GM23248 (cell line): ENCODE data around the gene PRKG2. TPM values are rescaled to one million over a fixed set of nuclear protein-coding genes. Genes with fewer than 3 reads are reported as not detected.

Experiments
- DNase-seq: peaks from one replicate; pipeline ENCODE4 v3.0.0-alpha.2; 2015
- H2AFZ ChIP-seq: fragments of 200-600 bp; sonication (generic); 2 replicates; pipeline ENCODE4 v1.6.1; 2016; ENCODE audit warnings: antibody characterized with exemption
- H3F3A ChIP-seq: fragments of 200-600 bp; sonication (generic); 2 replicates; pipeline ENCODE4 v1.6.1; 2016; ENCODE audit warnings: mild to moderate bottlenecking, antibody characterized with exemption, mixed run types; ENCODE audit not compliant: insufficient read depth
- H3K27ac ChIP-seq: fragments of 200-600 bp; sonication (generic); 2 replicates; pipeline ENCODE4 v1.5.1; 2016; ENCODE audit warnings: mild to moderate bottlenecking
- H3K27me3 ChIP-seq: fragments of 200-600 bp; sonication (generic); replicated peaks from 2 replicates; pipeline ENCODE4 v1.6.1; 2016; ENCODE audit warnings: mild to moderate bottlenecking; ENCODE audit not compliant: insufficient read depth
- H3K36me3 ChIP-seq: fragments of 200-600 bp; sonication (generic); 2 replicates; pipeline ENCODE4 v1.6.1; 2016; ENCODE audit warnings: low read depth, mild to moderate bottlenecking
- H3K4me1 ChIP-seq: fragments of 200-600 bp; sonication (generic); 2 replicates; pipeline ENCODE4 v1.6.1; 2016; ENCODE audit warnings: mild to moderate bottlenecking; ENCODE audit not compliant: insufficient read depth
- H3K4me2 ChIP-seq: fragments of 200-600 bp; sonication (generic); one replicate; pipeline ENCODE4 v1.6.1; 2016; ENCODE audit warnings: mild to moderate bottlenecking; ENCODE audit not compliant: unreplicated experiment
- H3K4me3 ChIP-seq: fragments of 200-600 bp; sonication (generic); 2 replicates; pipeline ENCODE4 v1.5.1; 2016; ENCODE audit warnings: mild to moderate bottlenecking
- H3K79me2 ChIP-seq: fragments of 200-600 bp; sonication (generic); 2 replicates; pipeline ENCODE4 v1.6.1; 2016; ENCODE audit warnings: mild to moderate bottlenecking; ENCODE audit not compliant: insufficient read depth
- H3K9ac ChIP-seq: fragments of 200-600 bp; sonication (generic); 2 replicates; pipeline ENCODE4 v1.6.1; 2016; ENCODE audit warnings: mild to moderate bottlenecking
- H3K9me2 ChIP-seq: fragments of 200-600 bp; sonication (generic); 2 replicates; pipeline ENCODE4 v1.6.1; 2016; ENCODE audit warnings: mixed run types, mild to moderate bottlenecking, moderate library complexity; ENCODE audit not compliant: insufficient read depth
- H3K9me3 ChIP-seq: fragments of 200-600 bp; sonication (generic); one replicate; pipeline ENCODE4 v1.6.1; 2017; ENCODE audit warnings: low read depth
- H4K20me1 ChIP-seq: fragments of 200-600 bp; sonication (generic); 2 replicates; pipeline ENCODE4 v1.6.0; 2016; ENCODE audit not compliant: insufficient read depth
- EZH2 ChIP-seq: fragments of 200-600 bp; sonication (generic); IDR thresholded peaks from 2 replicates; pipeline ENCODE4 v1.6.1; 2018; ENCODE audit warnings: antibody characterized with exemption, mild to moderate bottlenecking; ENCODE audit not compliant: insufficient read depth, poor library complexity, severe bottlenecking
- EZH2phosphoT487 ChIP-seq: fragments of 200-600 bp; sonication (generic); IDR thresholded peaks from 2 replicates; pipeline ENCODE4 v1.6.1; 2018; ENCODE audit warnings: antibody characterized with exemption, moderate library complexity, mild to moderate bottlenecking, low read depth; ENCODE audit not compliant: insufficient read depth
- WGBS, 2 experiments: methylation state at CpG; one replicate each; pipeline ENCODE4 v1.1.6; 2015 to 2017; ENCODE audit warnings: low lambda C conversion rate in 2 of 2, low coverage in 1 of 2; ENCODE audit errors: missing lambda C conversion rate in 2 of 2; 5-methylcytosine and 5-hydroxymethylcytosine counted together
- in situ Hi-C: fragments of 300-500 bp; cut with MboI; formaldehyde crosslinking; loops from 2 replicates; pipeline ENCODE4 v1.15.0; 2020
- polyA plus RNA-seq: library from polyadenylated mRNA; unstranded; fragments of >200 nt; fragmentation: Nextera tagmentation; extraction: Ambion mirVana; gene quantifications from 2 replicates; pipeline ENCODE4 v1.2.1, GENCODE V29; 2016
- total RNA-seq: library from RNA; depleted of rRNA; stranded (reverse); fragments of >200 nt; shearing (Covaris generic); gene quantifications from 2 replicates; pipeline ENCODE4 v1.2.3, GENCODE V29; 2014

Gene PRKG2
- total and polyA plus RNA-seq, 2 experiments from 2014 or later = 4.7 to 7.3 TPM

DNA sequence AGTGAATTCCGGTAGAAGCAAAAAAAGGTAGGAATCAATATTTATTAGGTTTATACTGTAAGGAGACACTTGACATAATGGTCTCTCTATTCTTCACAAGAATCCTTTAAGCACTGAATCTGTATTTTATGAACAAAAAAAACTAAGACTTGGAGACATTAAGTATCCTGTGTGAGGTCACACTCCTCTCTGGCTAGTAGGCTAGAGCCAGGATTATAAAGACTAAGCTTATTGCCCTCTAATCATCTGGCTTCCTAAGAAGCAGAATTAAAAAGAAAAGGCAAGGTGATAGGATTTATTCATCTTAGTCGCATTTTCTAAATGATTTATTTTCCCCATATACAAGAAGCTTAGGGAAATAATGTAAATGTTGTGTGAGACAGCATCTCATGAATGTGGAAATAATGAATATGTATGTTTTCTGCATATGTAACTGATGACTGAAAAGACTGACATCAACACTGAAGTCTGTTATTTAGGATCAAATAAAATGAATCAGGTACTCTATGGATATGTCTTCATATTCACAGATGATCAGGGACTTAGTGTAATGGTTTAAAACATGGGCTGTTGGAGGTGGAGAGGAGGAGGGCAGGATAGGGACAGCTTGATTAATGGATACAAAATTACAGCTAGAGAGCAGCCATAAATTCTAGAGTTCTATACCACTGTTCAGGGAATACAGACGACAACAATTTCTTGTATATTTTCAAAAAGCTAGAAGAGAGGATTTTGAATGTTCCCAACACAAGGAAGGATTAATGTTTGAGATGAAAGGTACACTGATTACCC is 30.4 kb upstream of the PRKG2 start:
- WGBS, 2 experiments = 89 to 92% methylated on average over 3 of the region's 3 CpGs
- no peak overlapping the region for H3K27ac ChIP-seq
- no peak overlapping the region for H3K4me2 ChIP-seq
- no peak overlapping the region for H3K4me3 ChIP-seq
- in situ Hi-C loops = no loop called here
- TF ChIP-seq EZH2 (no peak), EZH2phosphoT487 (no peak)
- H3K9me3 ChIP-seq = no peaks in the 10 kb centered on the region
- no peak for DNase-seq
- H3K9me2 ChIP-seq = no peaks in the 10 kb centered on the region
- no peaks in the 10 kb centered on the region for H3F3A ChIP-seq
- no peaks in the 10 kb centered on the region for H3K4me1 ChIP-seq
- no peak overlapping the region for H3K9ac ChIP-seq
- no peaks in the 10 kb centered on the region for H3K79me2 ChIP-seq
- no peaks in the 10 kb centered on the region for H3K36me3 ChIP-seq
- H2AFZ ChIP-seq = no peak overlapping the region
- H3K27me3 ChIP-seq = no peaks in the 10 kb centered on the region
- H4K20me1 ChIP-seq = no peaks in the 10 kb centered on the region

DNA sequence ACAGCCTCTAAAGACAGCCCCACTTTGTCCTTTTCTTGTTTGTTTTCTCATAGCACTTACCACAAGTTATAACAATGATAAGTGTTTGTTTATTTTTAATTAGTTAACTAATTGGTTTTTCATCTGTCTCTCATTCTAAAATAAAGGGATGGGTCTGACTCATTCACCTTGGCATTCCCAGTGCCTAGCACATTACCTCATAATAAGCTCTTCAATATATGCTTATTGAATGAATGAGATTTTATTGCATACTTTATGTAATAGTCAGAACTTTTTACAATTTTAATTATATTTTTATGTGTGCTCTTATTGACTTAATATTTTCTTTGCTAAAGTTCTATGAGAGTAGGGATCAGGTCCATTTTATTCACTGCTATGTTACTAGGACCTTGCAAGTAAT is 22.8 kb upstream of the PRKG2 start:
- Histone ChIP-seq H3K9ac (no peak overlapping the region), H3K36me3 (no peaks in the 10 kb centered on the region), H3K9me2 (no peaks in the 10 kb centered on the region), H3K27ac (no peak overlapping the region), H3K4me3 (no peak overlapping the region), H3F3A (no peaks in the 10 kb centered on the region), H3K27me3 (peaks cover 21% of the 10 kb centered on the region; the same call in 1 of the 2 replicates), H4K20me1 (no peaks in the 10 kb centered on the region), H3K4me2 (no peak overlapping the region), H2AFZ (no peak overlapping the region), H3K4me1 (no peaks in the 10 kb centered on the region), H3K79me2 (no peaks in the 10 kb centered on the region), H3K9me3 (no peaks in the 10 kb centered on the region)
- in situ Hi-C loops = no loop called here
- peak; percentile 10 for DNase-seq
- no peak for TF ChIP-seq EZH2
- no peak for TF ChIP-seq EZH2phosphoT487

DNA sequence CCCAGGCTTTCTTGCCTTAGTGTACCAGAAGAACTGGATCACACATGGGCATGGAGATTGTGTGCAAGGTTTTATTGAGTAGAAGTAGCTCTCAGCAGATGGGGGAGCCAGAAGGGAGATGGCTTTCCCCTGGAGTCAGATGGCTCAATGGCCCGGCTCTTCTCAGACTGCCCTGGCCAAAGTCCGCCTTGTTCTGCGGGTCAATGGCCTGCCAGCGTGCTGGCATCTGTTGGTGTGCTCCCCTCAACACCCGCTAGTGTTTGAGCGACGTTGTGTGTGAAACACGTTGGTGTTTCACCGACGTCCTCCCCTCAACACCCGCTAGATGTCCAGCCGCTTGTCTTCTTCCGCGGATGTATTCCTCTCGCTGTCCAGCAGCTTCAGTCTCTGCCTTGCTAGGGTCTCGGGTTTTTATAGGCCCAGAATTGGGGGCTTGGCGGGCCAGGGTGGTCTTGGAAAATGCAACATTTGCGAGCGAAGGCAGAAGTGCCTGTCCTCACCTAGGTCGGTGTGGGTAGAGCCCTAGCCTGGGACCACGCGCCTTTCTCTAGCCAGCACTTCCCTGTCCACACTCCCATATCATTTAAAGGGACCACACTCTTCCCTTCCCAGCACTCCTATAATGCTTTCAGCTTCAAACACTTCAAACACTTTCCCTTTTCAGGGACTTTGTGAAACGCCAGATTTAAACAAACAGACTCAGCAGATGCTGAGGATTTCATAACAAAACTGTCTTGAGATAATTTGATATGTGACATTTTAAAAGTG is 21.1 kb upstream of the PRKG2 start:
- no peaks in the 10 kb centered on the region for H3K79me2 ChIP-seq

DNA sequence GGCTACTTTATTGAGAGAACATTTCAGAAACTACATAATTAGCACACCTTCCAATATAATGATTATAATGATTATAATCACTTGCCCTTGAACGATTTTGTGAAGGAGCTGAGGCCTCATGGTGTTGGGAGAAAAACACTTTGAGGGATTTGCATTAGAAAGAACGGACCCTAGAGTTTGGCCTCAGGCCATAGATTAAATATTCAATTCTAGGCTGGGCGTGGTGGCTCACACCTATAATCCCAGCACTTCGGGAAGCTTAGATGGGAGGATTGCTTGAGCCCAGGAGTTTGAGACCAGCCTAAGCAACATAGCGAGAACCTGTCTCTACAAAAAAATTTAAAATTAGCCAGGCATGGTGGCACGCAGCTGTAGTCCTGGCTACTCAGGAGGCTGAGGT is 12.9 kb upstream of the PRKG2 start:
- Histone ChIP-seq H3F3A (no peaks in the 10 kb centered on the region), H3K4me1 (no peaks in the 10 kb centered on the region), H3K9me3 (no peaks in the 10 kb centered on the region), H2AFZ (no peak overlapping the region), H3K9me2 (no peaks in the 10 kb centered on the region), H4K20me1 (no peaks in the 10 kb centered on the region), H3K27me3 (no peaks in the 10 kb centered on the region), H3K27ac (no peak overlapping the region), H3K9ac (no peak overlapping the region), H3K36me3 (no peaks in the 10 kb centered on the region), H3K4me2 (no peak overlapping the region), H3K4me3 (no peak overlapping the region), H3K79me2 (no peaks in the 10 kb centered on the region)
- in situ Hi-C loops = no loop called here
- DNase-seq = no peak
- 74 to 79% methylated on average over 6 of the region's 6 CpGs for WGBS, 2 experiments
- TF ChIP-seq EZH2phosphoT487 (no peak), EZH2 (no peak)

More for the DNA sequence above, 21.1 kb upstream of the PRKG2 start:
- H3K4me3 ChIP-seq = no peak overlapping the region
- no peak overlapping the region for H2AFZ ChIP-seq
- no peaks in the 10 kb centered on the region for H3F3A ChIP-seq
- no peak overlapping the region for H3K9ac ChIP-seq
- H3K4me2 ChIP-seq = no peak overlapping the region
- no peaks in the 10 kb centered on the region for H3K9me2 ChIP-seq
- in situ Hi-C loops = no loop called here
- no peaks in the 10 kb centered on the region for H3K36me3 ChIP-seq
- TF ChIP-seq EZH2phosphoT487 (no peak), EZH2 (no peak)
- no peak for DNase-seq
- no peak overlapping the region for H3K27ac ChIP-seq
- peaks cover 21% of the 10 kb centered on the region; the same call in 1 of the 2 replicates for H3K27me3 ChIP-seq
- H3K4me1 ChIP-seq = no peaks in the 10 kb centered on the region
- H3K9me3 ChIP-seq = no peaks in the 10 kb centered on the region
- WGBS, 2 experiments = 89 to 93% methylated on average over 23 of the region's 23 CpGs
- no peaks in the 10 kb centered on the region for H4K20me1 ChIP-seq
